Measurements from ENCODE around the gene NCF1. TPM values are rescaled to one million over a fixed set of nuclear protein-coding genes. Genes with fewer than 3 reads are reported as not detected.
A peak's percentile ranks its signal among the peaks of the same experiment; 100 is the strongest.
"Not testable (repeated sequence)": the region's sequence is repeated elsewhere in the genome, so short reads cannot be mapped to it uniquely, and the experiment has no call there.

The NCF1 gene
- total and polyA plus RNA-seq, 12 donors: 1.0 to 19.4 (median 1.8) TPM

GRCh38 chr7:74753921-74754482 lies 19.8 kb upstream of the NCF1 start:
- ATAC-seq: peak; percentile 77 to 96 (median 92)
- H3K27ac ChIP-seq; H3K4me1 ChIP-seq; H3K36me3 ChIP-seq; DNase-seq; intact Hi-C loops (cut with DNase I); H3K27me3 ChIP-seq; H3K9me3 ChIP-seq; H3K4me3 ChIP-seq: not testable (repeated sequence)
- WGBS, 2 donors: no CpG with 5 or more reads among the region's 9 CpGs

- ATAC-seq; intact Hi-C loops (cut with DNase I); H3K9me3 ChIP-seq; H3K36me3 ChIP-seq; H3K4me1 ChIP-seq; DNase-seq; H3K27ac ChIP-seq; H3K4me3 ChIP-seq; H3K27me3 ChIP-seq: not testable (repeated sequence)
- WGBS, 2 donors: no CpG with 5 or more reads among the region's 5 CpGs
Observed at GRCh38 chr7:74756673-74757072, 17.1 kb upstream of the NCF1 start.

GRCh38 chr7:74758268-74758667 lies 15.5 kb upstream of the NCF1 start:
- no CpG with 5 or more reads among the region's 7 CpGs for WGBS, 2 donors
- intact Hi-C loops (cut with DNase I): not testable (repeated sequence)

GRCh38 chr7:74758982-74759381 lies 14.8 kb upstream of the NCF1 start:
- DNase-seq; H3K27ac ChIP-seq; H3K36me3 ChIP-seq; H3K4me1 ChIP-seq; H3K9me3 ChIP-seq; H3K4me3 ChIP-seq; ATAC-seq; H3K27me3 ChIP-seq; intact Hi-C loops (cut with DNase I): not testable (repeated sequence)
- WGBS, 2 donors: no CpG with 5 or more reads among the region's 3 CpGs

More at GRCh38 chr7:74758268-74758667, 15.5 kb upstream of the NCF1 start:
- H3K9me3 ChIP-seq, ATAC-seq, H3K27ac ChIP-seq, H3K27me3 ChIP-seq, H3K4me1 ChIP-seq, H3K36me3 ChIP-seq, DNase-seq, H3K4me3 ChIP-seq: not testable (repeated sequence)

GRCh38 chr7:74765205-74765918 lies 8.4 kb upstream of the NCF1 start:
- peak; percentile 50 to 82 (median 70) for ATAC-seq
- H3K4me1 ChIP-seq; H3K4me3 ChIP-seq; H3K9me3 ChIP-seq; H3K27ac ChIP-seq; H3K27me3 ChIP-seq; H3K36me3 ChIP-seq; DNase-seq; intact Hi-C loops (cut with DNase I): not testable (repeated sequence)
- WGBS, 2 donors: no CpG with 5 or more reads among the region's 17 CpGs

- peak in 7 of 8 donors; percentile 28 to 52 (median 43) for ATAC-seq
- H3K4me1 ChIP-seq; H3K36me3 ChIP-seq; H3K9me3 ChIP-seq; H3K27me3 ChIP-seq; H3K4me3 ChIP-seq; DNase-seq; H3K27ac ChIP-seq; intact Hi-C loops (cut with DNase I): not testable (repeated sequence)
- WGBS, 2 donors: 60% methylated on average over 1 of the region's 7 CpGs
Observed at GRCh38 chr7:74766509-74766908, 7.3 kb upstream of the NCF1 start.

GRCh38 chr7:74766991-74767390 lies 6.8 kb upstream of the NCF1 start:
- intact Hi-C loops (cut with DNase I); H3K27me3 ChIP-seq; H3K36me3 ChIP-seq; ATAC-seq; H3K4me1 ChIP-seq; H3K4me3 ChIP-seq; H3K9me3 ChIP-seq; DNase-seq; H3K27ac ChIP-seq: not testable (repeated sequence)
- WGBS, 2 donors: 73 to 75% methylated on average over 8 of the region's 10 CpGs

- H3K9me3 ChIP-seq; DNase-seq; H3K36me3 ChIP-seq; intact Hi-C loops (cut with DNase I); H3K4me1 ChIP-seq; H3K4me3 ChIP-seq; ATAC-seq; H3K27me3 ChIP-seq; H3K27ac ChIP-seq: not testable (repeated sequence)
- 86 to 99% methylated on average over 3 to 4 of the region's 7 CpGs for WGBS, 2 donors
Observed at GRCh38 chr7:74770062-74770461, 3.7 kb upstream of the NCF1 start.

- H3K4me1 ChIP-seq; H3K9me3 ChIP-seq; H3K36me3 ChIP-seq; DNase-seq; H3K27ac ChIP-seq; H3K4me3 ChIP-seq; intact Hi-C loops (cut with DNase I); H3K27me3 ChIP-seq: not testable (repeated sequence)
- ATAC-seq: peak in 1 of 8 donors; percentile 34
- 96 to 99% methylated on average over 6 of the region's 6 CpGs for WGBS, 2 donors
Observed at GRCh38 chr7:74772093-74772492, 1.7 kb upstream of the NCF1 start.

- H3K36me3 ChIP-seq; H3K27ac ChIP-seq; H3K27me3 ChIP-seq; H3K4me1 ChIP-seq; H3K9me3 ChIP-seq; intact Hi-C loops (cut with DNase I); ATAC-seq; H3K4me3 ChIP-seq; DNase-seq: not testable (repeated sequence)
- WGBS, 2 donors: no CpG with 5 or more reads among the region's 6 CpGs
Observed at GRCh38 chr7:74775111-74775510, 1.3 kb downstream of the NCF1 start.

GRCh38 chr7:74779053-74779452 lies 5.2 kb downstream of the NCF1 start:
- intact Hi-C loops (cut with DNase I); H3K27me3 ChIP-seq; H3K4me3 ChIP-seq; H3K4me1 ChIP-seq; H3K27ac ChIP-seq; DNase-seq; H3K9me3 ChIP-seq; H3K36me3 ChIP-seq: not testable (repeated sequence)
- peak in 1 of 8 donors; percentile 20 for ATAC-seq
- 85 to 88% methylated on average over 11 to 12 of the region's 17 CpGs for WGBS, 2 donors

- H3K36me3 ChIP-seq; H3K4me1 ChIP-seq; H3K9me3 ChIP-seq; H3K27ac ChIP-seq; H3K27me3 ChIP-seq; intact Hi-C loops (cut with DNase I); H3K4me3 ChIP-seq; DNase-seq; ATAC-seq: not testable (repeated sequence)
- WGBS, 2 donors: 84 to 87% methylated on average over 3 of the region's 6 CpGs
Observed at GRCh38 chr7:74781746-74782145, 7.9 kb downstream of the NCF1 start.
